EL (cell line): ENCODE results near the gene IRAG1.

Experiments used
- DNase-seq: peaks from one replicate; pipeline ENCODE4 v3.0.0-alpha.2; 2016

IRAG1 gene, protein sequence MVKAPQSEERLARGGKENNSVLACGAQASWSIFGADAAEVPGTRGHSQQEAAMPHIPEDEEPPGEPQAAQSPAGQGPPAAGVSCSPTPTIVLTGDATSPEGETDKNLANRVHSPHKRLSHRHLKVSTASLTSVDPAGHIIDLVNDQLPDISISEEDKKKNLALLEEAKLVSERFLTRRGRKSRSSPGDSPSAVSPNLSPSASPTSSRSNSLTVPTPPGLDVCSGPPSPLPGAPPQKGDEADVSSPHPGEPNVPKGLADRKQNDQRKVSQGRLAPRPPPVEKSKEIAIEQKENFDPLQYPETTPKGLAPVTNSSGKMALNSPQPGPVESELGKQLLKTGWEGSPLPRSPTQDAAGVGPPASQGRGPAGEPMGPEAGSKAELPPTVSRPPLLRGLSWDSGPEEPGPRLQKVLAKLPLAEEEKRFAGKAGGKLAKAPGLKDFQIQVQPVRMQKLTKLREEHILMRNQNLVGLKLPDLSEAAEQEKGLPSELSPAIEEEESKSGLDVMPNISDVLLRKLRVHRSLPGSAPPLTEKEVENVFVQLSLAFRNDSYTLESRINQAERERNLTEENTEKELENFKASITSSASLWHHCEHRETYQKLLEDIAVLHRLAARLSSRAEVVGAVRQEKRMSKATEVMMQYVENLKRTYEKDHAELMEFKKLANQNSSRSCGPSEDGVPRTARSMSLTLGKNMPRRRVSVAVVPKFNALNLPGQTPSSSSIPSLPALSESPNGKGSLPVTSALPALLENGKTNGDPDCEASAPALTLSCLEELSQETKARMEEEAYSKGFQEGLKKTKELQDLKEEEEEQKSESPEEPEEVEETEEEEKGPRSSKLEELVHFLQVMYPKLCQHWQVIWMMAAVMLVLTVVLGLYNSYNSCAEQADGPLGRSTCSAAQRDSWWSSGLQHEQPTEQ

DNA sequence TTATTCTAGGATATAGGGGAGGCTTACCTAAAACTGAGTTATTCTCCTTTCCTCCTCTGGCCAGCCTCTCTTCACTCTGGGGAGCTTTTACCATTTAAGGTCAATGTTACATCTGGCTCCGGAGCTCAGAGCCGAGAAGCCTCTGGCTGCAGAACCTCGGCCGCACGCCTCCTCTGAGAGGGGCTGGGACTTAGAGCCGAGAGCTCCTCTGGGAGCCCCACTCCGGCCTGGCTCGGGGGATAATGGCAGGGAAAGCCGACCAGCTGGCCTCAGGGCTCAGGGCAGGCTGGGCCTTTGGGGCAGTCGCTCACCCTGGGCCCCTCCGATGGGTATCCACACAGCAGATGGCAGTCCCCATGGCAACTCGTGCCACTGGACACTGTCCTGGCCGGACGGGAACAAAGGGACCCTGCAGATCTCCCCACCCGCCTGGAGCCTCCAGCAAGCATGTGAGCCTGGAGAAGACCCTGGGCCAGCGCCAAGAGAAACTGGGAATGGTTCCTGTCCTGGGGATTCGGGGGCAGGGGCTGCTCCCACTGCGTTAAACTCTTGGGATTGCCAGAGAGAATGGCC is at the start of gene IRAG1:
Gene IRAG1, minus strand, starts transcription at position 247 of the 573 bp plus-strand sequence. Its CDS starts 153 bp downstream, at position 94.
- DNase-seq = peak; percentile 53

DNA sequence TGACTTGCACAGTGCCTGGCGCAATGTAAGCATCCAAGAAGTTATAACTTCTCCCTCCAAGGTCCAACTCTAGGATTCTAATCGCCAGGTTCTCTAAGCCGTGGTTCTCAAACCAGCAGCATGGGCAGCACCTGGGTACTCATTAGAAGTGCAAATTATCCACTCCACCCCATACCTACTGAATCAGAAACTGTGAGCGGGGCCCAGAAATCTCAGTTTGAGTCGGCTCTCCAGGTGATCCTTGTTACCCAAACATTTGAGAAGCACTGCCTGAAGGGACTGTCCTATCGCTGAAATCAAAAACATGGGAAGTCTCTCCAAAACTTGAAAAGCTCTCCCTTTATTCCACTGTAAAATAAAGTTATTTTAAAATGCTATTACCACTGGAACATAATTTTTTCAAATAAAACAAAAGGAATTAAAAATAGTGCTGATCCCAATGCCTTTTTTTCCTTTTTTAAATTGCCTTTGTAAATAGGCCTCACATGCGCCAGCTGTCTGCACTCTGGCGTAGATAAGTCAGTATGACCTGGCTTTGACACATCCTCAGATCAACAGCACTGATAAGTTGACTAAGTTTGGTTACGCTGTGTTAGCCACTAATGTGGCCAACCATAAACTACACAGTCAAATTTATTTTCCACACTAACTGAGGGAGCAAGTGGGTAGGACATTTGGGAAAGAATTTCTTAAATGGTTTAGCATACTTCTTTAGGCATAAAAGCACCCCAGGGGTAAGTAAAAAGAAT is 49.1 kb upstream of the IRAG1 start:
- peak; percentile 80 for DNase-seq

DNA sequence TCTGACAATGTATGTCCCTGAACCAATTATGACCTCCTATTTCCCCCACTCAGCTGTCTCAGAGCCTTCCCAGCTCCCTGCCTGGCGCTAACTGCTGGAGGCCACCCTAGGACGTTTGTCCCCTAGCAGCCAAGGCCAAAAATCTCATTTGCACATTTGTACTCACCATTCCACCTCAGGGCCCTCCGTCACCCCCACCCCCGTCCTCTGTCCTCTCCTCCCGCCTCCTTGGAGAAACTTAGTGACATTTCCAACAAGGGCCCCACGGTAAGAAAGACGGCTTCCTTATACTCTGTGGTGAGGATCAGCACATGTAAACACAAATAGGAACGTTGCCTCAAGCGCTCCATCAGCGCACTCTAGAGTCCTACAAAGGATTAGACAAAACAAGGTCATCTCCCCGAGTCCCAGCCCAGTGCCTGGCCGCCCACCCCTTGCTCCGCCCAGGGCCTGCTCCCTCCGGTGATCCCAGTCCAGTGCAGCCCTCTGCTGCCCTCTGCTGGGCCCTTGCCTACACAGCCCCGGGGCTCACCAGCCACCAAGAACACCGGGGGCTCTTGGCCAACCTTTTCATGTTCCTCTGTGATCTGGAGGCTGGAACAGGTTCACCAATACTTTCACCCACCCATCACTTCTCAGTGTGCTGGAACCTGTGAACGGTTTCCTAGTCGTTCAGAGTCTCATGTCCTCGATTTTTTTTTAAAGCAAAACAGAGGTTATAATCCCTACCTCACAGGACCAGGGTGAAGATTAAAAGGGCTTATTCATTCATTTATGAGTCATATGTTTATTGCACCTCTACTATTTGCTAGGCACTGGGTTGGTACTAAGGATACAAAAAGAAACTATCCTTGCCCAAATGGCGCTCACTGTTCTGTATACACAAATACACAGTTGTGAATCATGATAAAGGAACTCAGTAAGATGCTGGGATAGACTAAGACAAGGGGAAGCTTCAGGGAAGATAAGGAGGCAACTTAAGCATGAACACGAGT is 42.2 kb upstream of the IRAG1 start:
- DNase-seq = peak; percentile 97

DNA sequence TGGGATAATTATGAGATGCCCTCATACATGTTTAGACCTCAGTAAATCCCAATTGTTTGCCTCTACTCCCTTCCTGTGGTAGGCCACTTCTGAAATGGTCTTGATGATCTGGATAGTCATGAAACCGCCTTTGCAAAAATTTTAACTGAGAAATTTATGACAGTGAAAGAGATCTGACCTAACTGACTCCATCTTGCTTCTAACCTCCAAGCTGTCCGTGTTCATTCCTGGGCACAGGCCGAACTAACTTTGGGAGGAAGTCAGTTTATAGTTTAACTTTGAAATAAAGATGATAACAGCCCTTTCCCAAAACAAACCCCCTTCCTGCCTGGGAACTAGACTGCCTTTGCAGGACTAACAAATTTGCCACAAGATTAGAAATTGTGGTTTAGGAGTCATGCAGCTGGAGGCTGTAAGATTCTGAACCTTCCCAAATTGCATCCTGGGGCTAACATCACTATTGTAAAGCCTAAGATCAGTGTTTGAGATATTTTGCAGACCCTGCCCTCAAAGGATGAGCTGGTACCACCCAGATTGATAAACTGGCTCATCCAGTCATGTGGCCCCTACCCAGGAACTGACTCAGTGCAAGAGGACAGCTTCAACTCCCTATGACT is 37.6 kb upstream of the IRAG1 start:
- DNase-seq = no peak

DNA sequence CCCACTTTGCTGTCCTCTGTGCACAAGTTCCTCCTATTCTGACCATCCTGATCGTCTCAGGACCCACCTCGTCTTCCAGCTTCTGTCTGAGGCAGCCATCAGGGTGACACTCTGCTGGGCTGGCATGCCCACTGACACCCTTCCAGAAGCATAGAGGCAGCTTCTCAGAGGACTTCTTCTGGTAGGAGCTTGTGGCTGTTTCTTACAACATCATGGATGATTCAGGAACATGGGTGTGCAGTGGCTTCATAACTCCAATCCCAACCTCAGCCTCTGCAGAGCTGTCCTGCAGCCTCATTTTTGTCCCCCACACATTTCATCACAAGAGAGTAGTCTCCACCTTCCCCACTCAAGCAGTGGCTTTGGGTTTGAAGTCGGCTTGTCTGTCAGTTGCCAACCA is 36.6 kb upstream of the IRAG1 start:
- DNase-seq = no peak

DNA sequence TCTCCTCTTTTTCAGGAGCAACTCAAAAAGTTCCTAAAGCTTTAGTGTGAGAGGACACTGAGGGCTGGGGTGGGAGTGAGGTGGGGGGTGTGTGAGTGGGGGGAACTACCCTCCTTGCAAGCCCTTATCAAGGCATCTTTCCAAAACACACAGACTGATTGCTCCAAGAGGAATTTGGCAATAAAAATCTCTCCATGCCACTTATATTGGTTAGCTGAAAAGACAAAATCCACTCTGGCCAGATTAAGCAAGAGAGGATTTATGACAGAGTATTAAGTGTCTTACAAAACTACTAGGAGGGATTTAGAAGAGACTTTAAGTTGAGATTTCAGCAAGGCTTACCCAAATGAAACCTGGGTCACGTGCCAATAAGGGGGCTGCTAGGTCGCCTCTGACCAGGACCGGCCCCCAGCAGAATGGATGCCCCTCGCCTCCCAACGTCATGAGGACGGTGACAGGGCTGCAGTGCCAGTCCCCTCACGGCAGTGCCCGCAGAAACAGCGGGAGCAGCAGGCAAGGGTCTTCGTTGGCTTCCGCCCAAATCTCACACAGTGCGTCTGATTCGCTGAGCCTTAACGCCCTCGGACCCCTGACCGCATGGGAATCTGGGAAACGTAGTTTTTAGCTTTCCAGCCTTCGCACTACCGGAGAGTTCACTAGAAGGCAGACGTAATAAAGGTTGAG is 35.4 kb upstream of the IRAG1 start:
- DNase-seq = peak; percentile 26

DNA sequence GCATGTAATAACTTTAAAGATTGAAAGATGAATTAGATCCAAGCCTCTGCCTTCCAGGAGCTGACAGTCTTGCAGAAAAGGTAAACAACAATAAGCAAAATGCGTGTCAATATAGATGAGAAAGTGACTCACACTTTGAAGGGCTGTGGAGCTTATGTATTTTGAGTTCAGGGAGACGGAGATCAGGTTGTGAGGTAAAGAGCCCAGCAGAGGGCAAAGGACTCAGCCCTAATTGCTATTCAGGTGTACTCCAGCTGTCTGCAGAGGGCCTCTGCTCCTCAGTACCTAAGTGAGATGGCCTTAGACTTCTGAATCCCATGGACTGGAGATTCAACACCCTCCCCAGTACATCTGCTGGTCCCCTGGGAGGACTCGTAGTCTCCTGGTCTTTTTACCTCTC is 34.6 kb upstream of the IRAG1 start:
- no peak for DNase-seq

DNA sequence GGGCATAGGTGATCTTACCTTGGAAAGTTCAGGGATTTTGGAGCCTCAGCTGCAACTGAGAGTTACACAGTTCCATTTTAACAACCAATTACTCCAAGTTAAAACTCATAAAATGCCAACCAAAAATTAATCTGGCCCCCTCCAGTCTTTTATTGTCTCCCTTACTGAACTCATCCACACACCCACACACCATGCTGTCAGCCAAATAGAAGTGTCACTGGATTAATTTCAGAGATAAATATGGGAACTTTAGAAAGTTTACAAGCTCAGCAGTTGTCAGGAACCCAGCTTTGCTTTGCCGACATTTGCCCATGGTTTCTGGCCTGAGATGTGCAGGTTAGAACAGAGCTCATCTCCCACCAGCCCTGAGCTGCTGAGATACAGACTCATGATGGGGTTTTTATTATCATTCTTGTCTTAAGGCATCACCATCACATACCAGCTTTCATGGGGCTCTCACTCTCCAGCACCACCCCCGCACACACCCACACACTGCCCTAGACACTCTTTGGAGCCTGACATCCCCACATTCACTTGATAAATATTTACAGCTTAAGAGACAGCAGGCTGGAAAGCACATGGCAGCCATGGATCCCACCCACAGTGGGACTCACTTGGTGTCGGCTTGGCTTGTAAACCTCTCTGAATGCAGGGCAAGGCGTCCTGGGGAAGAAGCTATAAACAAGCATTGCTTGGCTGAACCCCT is 33.7 kb upstream of the IRAG1 start:
- peak; percentile 77 for DNase-seq

DNA sequence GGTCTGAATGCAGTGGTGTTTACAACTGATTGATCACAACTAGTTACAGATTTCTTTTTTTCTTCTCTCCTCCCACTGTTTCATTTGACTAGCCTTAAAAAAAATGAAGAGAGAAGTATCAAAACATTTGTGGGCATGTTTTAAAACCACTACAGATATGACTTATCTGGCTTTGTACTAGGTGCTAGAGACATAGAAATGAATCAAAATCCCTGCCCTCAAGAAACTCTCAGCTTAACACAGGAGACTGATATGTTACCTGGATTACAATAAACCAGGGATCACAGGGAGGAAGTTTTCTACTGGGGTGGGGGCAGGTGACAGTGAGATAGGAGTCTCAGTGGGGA is 32.3 kb upstream of the IRAG1 start:
- DNase-seq = no peak

DNA sequence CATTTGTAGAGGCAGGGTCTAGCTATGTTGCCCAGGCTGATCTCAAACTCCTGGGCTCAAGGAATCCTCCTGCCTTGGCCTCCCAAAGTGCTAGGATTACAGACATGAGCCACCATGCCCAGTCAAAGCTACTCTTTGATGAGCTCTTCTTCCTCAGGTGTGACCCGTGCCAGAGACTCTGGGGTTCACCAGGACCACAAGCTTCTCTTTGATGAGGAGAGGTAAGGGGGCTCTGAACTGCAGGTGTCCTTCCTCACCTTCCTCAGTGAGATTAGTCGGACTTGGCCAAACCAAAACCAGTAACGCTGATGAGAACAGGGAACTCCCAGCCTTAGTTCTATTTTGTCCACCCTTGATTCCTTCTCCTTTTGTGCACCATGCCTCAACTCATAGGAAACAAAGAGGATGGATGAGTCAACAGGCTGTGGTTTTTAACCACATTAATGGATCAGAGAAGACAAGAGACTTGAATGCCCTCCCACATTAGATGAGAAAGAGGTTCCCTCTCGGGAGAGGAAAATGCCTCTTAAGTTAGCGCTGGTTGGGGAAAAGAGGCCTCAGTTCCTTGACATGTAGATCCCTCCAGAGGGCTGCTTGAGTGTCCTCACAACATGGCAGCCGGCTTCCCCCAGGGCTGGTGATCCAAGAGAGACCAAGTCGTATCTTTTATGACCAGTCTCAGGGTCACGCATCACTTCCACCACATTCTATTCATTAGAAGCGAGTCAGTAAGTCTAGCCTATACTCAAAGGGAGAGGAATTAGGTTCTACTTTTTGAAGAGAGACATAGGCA is 31.8 kb upstream of the IRAG1 start:
- peak; percentile 78 for DNase-seq

DNA sequence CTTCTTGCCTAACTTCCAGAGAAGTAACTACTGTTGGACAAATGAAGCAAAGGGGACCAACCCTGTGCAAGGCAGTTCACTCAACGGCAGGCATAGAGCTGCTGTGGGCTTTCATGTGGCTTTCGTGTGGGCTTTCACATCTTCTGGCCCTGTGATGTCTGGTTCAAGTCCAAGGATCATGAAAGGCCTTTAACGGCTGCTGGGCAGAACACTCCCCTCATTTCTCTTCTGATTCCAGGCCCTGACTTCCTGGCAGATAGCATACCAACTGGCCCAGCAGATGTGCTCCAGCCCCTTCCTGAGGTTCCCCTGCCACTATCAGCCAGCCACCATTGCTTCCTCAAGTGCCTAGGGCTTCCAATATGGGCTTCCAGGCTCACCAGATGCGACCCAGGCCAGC is 28.8 kb upstream of the IRAG1 start:
- no peak for DNase-seq

DNA sequence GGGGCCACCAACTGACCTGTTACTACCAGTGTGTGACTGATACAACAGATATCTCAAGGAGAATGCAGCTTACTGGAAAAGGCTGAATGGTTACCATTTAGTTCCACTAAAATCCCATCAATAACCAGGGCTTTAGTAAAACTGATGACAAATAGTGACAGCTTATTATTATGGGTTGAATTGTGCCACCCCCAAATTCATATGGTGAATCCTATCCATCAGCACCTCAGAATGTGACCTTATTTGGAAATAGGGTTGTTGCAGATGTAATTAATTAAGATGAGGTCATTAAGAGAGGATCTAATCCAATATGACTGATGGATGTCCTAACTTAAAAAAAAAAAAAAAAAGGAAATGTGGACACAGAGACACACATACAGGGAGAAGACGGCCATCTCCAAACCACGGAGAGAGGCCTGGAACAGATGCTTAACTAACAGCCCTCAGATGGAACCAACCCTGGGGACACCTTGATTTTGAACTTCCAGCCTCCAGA is 27.4 kb upstream of the IRAG1 start:
- no peak for DNase-seq

DNA sequence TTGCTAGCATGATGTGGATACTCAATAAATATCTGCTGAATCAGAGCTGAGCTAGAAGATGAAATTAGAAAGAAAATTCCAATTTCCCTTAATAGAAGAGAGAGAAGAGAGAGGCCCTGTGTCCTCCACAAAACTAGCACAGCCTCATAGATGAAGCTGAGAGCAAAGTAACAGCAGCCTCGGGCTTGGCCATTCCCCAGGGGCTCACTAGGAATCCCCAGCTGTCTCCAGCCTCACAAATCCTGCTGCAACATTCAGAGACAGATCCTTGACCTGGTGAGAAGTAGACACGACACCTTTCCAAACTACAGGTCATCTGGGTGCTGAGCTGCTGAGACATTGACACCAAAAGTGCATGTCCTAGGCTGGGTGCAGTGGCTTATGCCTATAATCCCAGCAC is 26.1 kb upstream of the IRAG1 start:
- DNase-seq = no peak

DNA sequence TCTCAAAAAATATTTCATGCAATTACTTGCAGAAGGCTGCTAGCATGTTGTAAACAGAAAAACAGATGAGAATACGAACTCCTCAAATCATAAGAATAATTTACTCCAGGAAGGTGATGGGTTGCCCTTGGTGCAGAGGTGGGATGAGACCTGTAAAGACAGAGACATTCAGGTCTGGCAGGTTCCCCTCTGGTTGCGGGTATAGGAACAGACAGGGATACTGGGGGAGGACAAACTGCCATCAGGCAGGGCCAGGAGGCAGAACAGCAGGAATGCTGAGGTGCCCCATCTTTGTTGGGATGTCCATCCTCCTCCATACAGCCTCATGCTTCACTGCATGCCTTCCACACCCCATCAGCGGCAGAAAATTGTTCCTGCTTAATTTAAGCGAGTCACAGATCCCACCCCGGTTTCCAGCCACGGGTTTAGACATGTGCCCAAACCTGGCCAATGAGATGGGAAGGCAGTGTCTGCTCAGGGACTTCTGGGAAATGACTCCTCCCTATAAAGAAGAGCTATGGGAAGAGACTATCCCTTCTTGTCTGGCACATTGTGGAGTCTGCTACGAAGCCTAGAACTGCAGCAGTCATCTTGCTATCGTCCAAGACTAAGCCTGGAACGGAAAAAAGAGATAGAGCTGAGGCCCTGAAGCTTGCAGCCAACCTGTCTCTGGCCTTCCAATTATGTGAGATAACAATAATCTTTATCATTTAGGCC is 23.1 kb upstream of the IRAG1 start:
- DNase-seq = peak; percentile 12

DNA sequence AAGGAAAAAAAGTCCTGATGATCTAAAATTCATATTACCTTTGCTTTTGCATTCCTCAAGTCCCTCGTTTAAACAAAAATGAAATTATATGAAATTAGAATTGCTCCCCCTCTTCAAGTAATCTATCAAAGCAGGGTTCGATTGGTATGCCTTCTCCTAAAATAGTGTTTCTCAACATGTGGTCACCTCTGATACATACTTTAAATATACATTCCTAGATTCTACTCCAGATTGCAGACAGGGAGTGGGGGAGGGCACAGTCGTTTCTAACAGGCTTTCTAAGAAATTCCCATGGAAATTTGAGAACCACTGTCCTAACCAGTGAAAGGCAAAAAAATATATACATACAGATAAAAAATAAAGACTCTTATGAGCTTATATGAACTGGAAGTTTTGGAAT is 22.6 kb upstream of the IRAG1 start:
- DNase-seq = peak; percentile 63

DNA sequence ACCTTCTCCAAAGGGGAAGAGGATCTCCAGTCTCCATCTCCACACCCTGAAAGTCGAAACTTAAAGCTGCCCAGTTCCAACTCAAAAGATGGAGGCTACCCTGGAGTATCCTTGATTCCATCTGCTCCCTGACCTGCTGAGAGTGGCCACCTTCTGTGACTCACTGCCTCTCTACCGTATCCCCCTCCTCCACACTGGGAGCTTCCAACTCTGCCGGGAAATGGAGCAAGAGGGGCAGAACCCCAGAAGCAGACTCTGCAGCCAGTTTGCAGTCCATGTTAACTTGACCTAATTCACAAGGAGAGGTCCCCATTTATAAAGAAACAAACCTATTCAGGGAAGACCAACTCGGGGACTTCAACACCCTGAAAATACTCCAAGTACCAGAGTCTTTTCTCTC is 22.0 kb upstream of the IRAG1 start:
- no peak for DNase-seq

DNA sequence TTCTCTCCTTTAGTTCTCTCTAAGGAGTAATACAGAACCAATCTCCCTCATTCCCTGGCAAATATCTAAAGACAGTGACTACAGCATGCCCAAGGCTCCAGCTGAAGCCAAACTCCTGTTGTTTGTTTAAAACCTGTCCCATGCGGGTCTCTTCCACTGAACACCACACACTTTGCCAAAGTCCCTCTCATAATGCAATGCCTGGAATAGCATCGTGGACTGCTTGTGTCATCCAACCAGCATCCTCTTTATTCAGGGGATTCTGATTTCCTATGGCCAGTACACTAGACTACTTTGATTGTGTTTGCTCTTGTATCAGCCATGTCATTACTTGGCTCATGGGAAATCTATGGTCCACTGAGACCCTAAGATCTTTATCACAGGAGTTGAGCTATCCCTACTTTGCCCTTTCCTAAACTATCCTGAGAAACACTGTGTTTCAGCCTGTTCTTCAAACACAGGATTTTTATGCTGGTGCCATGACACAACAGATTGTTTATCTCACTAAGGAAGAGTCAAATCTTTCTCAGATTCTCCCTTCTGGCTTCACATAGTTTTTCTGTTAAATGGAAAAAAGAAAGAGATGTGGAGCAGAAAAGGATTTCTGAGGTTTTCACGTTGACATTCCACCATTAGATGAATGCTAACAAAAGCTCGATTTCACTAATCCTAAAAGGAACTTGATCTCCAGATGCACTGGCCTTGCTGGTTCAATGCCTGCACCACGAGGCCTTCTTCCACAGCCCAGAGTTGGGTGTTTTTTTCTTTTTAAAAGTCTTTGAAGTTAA is 15.9 kb upstream of the IRAG1 start:
- no peak for DNase-seq
